Measurements from ENCODE around the gene CAVIN1. TPM values are rescaled to one million over a fixed set of nuclear protein-coding genes. Genes with fewer than 3 reads are reported as not detected.
"Not testable (repeated sequence)": the region's sequence is repeated elsewhere in the genome, so short reads cannot be mapped to it uniquely, and the experiment has no call there.

CAVIN1 gene
- total RNA-seq, 1 donor from 2014 or later = 548 TPM

DNA sequence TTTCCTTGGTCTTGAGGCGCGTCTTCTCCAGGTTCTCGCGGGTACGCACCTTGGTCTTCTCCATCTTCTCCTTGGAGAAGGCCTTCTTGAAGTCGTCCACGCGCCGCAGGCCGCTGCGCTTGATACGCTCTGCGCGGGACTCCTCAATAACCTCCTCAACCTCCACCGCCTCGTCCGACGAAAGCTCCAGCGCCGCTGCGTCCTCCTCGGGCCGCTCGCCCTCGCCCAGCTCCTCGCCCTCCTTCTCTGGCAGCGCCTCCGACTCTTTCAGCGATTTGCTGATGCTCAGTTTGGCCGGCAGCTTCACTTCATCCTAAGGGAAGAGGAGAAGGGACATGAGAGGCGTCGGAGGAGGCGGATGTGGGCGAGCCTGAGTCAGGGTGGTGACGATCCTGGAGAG is 18.0 kb downstream of the CAVIN1 start:
- H3K27ac ChIP-seq = peak overlapping the region; percentile 39 to 84
- H3K27me3 ChIP-seq = no peaks in the 10 kb centered on the region
- peaks cover 24 to 32% of the 10 kb centered on the region in 2 donors for H3K36me3 ChIP-seq
- intact Hi-C loops (cut with DNase I) = loop anchor here (5.0 kb wide), 1 partner anchor 112 kb away; no protein-coding TSS in a partner anchor
- H3K4me1 ChIP-seq = peaks cover 28 to 50% of the 10 kb centered on the region in 2 donors
- H3K4me3 ChIP-seq = no peak overlapping the region
- TF ChIP-seq, protein P1, sequence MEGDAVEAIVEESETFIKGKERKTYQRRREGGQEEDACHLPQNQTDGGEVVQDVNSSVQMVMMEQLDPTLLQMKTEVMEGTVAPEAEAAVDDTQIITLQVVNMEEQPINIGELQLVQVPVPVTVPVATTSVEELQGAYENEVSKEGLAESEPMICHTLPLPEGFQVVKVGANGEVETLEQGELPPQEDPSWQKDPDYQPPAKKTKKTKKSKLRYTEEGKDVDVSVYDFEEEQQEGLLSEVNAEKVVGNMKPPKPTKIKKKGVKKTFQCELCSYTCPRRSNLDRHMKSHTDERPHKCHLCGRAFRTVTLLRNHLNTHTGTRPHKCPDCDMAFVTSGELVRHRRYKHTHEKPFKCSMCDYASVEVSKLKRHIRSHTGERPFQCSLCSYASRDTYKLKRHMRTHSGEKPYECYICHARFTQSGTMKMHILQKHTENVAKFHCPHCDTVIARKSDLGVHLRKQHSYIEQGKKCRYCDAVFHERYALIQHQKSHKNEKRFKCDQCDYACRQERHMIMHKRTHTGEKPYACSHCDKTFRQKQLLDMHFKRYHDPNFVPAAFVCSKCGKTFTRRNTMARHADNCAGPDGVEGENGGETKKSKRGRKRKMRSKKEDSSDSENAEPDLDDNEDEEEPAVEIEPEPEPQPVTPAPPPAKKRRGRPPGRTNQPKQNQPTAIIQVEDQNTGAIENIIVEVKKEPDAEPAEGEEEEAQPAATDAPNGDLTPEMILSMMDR (IDR thresholded peaks at IDR 0.05) = no peak
- no peaks in the 10 kb centered on the region for H3K9me3 ChIP-seq
- DNase-seq (ENCODE audit: low spot score in 2 of 2) = no peak

DNA sequence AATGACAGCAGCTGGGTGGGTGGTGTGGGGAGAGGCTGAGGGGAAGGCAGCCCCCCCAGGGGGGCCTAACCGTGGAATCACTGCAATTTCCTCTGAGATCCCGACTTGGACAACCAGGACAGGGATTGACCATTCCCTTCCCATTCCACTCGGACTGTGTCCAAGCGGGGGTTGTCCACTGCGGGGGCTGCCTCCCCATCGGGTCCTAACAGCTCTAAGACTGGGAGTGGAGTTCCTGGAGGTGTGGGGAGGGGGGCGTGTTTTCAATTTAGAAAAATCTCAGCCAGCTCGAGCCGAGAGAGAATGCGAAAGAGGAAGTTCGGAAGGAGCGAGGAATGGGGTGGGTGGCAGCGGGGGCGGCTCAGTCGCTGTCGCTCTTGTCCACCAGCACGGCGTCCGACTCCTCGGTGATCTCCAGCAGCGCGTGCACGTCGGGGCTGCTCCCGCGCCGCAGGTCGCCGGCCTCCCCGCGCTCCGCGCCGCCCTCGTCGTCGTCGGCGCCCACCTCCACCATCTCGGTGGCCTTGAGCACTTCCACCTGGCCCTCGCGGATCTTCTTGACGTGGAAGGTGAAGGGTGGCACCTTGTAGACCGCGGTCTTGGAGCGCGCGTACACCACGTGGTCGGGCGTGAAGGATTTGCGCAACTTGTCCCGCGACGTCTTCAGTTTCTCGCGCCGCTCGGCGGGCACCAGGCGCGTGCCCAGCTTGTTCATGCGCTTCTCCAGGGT is 18.6 kb downstream of the CAVIN1 start:
- intact Hi-C loops (cut with DNase I) = loop anchor here (5.0 kb wide), 1 partner anchor 113 kb away; no protein-coding TSS in a partner anchor
- Histone ChIP-seq H3K4me1 (peaks cover 23 to 45% of the 10 kb centered on the region in 2 donors), H3K27ac (peak overlapping the region; percentile 39 to 47)

DNA sequence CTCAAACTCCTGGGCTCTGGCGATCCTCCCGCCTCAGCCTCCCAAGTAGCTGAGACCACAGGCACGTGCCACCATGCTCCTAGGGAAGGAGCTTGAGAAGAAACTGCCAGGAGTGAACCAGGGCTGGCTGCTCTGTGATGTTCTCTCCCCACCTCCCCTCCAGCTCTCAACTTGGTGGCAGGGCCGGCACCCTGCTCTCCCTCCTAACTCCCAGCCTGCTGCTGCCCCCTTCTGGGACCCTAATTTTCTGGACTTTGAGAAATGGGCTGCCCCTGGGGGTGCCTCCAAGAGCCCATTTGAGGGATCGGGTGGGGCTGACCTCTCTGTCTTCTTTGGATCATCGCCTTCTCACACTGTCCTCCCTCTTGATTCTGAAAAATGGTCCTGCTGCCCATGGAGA is 19.9 kb downstream of the CAVIN1 start:
- Histone ChIP-seq H3K27ac (peak overlapping the region; percentile 39 to 47), H3K4me3 (no peak overlapping the region), H3K9me3 (no peaks in the 10 kb centered on the region), H3K27me3 (no peaks in the 10 kb centered on the region), H3K4me1 (peaks cover 15 to 34% of the 10 kb centered on the region in 2 donors), H3K36me3 (peaks cover 24 to 32% of the 10 kb centered on the region in 2 donors)
- no peak for DNase-seq (ENCODE audit: low spot score in 2 of 2)
- TF ChIP-seq, protein P1 (IDR thresholded peaks at IDR 0.05) = peak in 1 of 3 experiments; percentile 27
- intact Hi-C loops (cut with DNase I) = no loop called here

More for the DNA sequence above, 18.6 kb downstream of the CAVIN1 start:
- Histone ChIP-seq H3K27me3 (no peaks in the 10 kb centered on the region), H3K36me3 (peaks cover 24 to 32% of the 10 kb centered on the region in 2 donors), H3K9me3 (no peaks in the 10 kb centered on the region), H3K4me3 (no peak overlapping the region)
- DNase-seq (ENCODE audit: low spot score in 2 of 2) = no peak
- TF ChIP-seq, protein P1 (IDR thresholded peaks at IDR 0.05) = no peak

DNA sequence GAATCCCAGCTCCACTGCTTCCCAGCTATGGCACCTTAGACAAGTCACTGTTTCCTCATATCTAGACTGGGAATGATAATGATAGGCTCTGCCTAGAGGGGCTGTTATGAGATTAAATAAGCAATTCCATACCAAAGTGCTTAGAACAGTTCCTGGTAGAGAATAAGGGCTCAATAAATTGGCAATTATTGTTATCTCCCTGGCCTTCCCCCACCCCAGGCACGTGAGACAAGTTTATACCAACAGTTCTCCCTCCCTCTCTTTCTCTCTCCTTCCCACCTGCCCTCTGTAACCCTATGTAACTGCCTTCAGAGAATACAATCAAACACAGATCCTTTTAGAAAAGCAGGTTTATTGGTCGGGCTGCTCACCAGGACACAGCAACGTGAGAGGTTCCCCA is 20.9 kb downstream of the CAVIN1 start:
- Histone ChIP-seq H3K36me3 (peaks cover 24 to 32% of the 10 kb centered on the region in 2 donors), H3K9me3 (no peaks in the 10 kb centered on the region), H3K4me3 (no peak overlapping the region), H3K27me3 (no peaks in the 10 kb centered on the region), H3K27ac (peak overlapping the region; percentile 39 to 47), H3K4me1 (peaks cover 6 to 27% of the 10 kb centered on the region in 2 donors)
- intact Hi-C loops (cut with DNase I) = no loop called here
- DNase-seq (ENCODE audit: low spot score in 2 of 2) = no peak
- TF ChIP-seq, protein P1 (IDR thresholded peaks at IDR 0.05) = no peak

DNA sequence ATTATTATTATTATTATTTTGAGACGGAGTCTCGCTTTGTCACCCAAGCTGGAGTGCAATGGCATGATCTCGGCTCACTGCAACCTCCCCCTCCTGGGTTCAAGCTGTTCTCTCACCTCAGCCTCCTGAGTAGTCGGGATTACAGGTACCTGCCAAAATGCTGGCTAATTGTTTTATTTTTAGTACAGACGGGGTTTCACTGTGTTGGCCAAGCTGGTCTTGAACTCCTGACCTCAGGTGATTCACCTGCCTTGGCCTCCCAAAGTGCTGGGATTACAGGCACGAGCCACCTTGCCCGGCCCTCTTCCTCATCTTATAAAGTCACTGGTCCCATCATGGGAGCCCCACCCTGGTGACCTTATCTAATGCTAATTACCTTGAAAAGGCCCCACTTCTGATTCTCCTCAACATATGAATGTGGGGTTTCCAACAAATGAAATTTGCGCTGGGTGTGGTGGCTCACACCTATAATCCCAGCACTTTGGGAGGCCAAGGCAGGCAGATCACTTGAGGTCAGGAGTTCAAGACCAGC is 22.1 kb downstream of the CAVIN1 start:
- intact Hi-C loops (cut with DNase I); H3K27me3 ChIP-seq; H3K9me3 ChIP-seq; DNase-seq (ENCODE audit: low spot score in 2 of 2); H3K4me3 ChIP-seq: not testable (repeated sequence)
- H3K27ac ChIP-seq = peak overlapping the region; percentile 67 to 68
- peaks cover 0 to 17% of the 10 kb centered on the region in 2 donors for H3K4me1 ChIP-seq
- peaks cover 24 to 32% of the 10 kb centered on the region in 2 donors for H3K36me3 ChIP-seq
